Stimulated activated CD4-positive, alpha-beta T cell treated with anti-CD3 and anti-CD28 coated beads, TNF-alpha, amount 100 ng/mL, for 48 hours (primary cell): ENCODE results near the gene MPC1.

Source experiments
- DNase-seq, 3 donors: peaks; one replicate each; pipeline ENCODE4 v3.0.0-alpha.2; 2020; ENCODE audit warnings: low read depth in 3 of 3

MPC1 gene

DNA sequence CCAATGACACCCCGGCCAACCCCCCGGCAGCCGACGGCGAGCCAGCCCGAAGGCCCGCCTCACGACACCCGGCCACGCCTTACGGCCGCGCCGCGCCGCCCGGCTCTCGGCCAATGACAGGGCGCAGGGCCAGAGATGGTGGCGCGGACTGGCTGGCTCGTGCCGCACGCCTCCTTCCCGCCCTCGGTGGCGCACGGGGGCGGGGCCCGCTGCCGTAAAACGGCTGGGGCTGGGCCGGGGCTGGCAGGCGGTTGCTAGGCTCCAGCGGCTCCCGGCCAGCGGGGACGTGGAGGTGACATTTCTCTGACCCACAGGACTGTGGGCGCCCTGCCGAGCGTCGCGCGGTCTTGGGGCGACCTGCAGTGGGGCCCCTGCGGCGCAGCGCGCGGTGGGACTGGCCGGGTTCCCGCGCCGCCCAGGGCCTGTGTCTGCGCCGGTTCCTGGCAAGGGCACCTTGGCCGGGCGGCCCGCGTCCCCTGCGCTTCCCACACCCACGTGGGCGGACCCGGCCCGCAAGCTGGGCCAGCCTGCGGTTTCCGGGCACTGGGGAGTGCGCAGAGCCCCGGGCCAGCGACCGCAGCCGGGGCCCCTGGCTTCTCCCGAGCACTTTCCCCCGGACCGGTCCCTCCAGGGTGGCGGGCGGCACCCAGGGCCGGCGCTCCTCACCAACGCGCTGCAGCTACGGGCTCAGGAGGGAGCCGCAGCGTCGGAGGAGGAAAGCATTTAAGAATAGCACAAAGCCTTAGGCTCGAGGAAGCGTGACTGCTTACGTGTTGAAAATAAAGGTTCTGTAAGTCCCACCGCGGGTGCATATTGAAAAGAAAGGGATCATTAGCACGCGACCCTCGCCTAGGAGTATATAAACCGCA, at the start of gene MPC1:
TSS of gene MPC1 (minus strand) at position 8 of the 869 bp plus-strand sequence. CDS start 64 bp downstream, outside the sequence.
- peak; percentile 88 to 89 (median 88) for DNase-seq

DNA sequence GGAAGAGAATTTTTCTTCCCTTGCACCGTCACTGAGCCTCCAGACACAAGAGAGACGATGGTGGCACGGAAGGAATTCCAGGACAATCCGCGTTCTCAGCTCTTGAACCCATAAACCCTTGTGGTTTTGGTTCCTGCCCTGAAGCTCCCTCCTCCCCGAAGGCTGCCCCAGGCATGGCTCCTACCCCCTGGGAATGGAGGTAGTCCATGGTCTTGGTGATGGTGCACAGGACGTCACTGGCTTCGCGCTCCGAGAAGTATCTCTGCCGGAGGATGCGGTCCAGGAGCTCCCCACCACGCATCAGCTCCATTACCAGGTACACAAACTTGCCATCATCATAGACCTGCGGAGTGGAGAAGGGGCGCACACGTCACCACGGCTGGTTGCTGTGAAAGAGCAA, 47.5 kb upstream of the MPC1 start:
- DNase-seq = no peak

DNA sequence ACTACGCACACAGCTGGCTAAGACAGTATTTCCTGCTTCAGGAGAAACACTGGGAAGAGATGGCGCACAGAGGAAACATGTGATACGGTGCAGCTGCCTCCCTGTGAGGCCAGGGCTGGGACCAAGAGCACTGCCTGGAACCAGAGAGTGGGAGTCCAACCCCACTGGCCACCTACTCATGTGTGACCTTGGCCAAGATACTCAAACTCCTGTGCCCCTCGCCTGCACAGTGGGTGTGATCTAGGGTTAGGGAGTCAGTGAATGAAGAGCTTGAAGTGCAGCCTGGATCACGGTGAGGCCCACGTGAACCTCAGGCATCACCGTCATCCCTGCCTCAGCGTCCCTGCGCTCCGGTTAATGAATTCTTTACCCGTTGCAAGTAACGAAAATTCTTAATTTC, 41.7 kb upstream of the MPC1 start:
- DNase-seq = no peak

DNA sequence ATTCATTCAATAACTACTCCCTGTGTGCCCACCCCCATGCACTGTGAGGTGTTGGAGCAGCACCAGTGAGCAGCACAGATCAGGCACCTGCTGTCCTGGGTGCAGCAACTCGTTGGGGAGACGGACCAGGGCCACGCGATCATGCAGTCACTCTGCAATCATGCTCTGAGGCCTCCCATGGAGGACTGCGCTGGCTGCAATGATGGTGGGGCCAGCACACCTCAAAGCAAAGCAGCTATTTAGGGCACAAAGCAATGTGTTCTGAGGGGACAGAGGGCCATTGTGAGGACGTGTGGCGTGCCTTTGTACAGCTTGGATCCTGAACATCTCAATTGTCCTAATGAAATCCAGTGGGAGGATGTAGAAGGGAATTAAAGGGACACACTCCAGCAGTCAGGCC, 41.0 kb upstream of the MPC1 start:
- no peak for DNase-seq

DNA sequence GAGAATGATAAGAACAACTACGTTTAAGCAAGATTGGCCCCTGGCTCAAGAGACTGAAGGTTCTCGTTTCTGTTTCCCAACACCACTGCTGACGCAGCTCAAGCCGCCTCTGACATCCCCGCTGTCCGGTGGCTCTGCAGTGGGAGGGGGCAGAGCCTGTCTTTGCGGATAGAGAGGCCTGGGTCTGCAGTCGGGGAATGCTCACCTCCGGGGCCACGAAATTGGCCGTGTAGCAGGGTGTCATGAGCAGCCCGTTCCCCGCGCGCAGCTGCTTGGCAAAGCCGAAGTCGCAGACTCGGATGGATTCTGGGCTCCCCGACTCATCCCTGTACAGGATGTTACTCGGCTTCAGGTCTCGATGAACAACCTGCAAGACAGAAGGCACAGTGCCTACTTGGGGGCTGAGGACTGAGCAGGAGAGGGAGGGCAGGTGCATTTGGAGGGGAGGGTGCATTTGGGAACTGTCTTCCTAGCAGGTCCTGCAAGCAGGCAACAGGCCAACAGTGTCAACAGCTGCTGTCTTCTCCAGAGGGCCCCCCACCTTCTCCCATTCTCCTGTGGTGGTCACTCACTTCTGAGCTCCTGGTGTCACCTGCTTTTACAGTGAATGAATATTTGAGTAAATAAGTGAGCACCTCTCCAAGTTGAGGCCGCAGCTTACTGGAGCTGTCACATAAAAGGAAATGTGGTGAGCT, 40.5 kb upstream of the MPC1 start:
- DNase-seq = no peak

DNA sequence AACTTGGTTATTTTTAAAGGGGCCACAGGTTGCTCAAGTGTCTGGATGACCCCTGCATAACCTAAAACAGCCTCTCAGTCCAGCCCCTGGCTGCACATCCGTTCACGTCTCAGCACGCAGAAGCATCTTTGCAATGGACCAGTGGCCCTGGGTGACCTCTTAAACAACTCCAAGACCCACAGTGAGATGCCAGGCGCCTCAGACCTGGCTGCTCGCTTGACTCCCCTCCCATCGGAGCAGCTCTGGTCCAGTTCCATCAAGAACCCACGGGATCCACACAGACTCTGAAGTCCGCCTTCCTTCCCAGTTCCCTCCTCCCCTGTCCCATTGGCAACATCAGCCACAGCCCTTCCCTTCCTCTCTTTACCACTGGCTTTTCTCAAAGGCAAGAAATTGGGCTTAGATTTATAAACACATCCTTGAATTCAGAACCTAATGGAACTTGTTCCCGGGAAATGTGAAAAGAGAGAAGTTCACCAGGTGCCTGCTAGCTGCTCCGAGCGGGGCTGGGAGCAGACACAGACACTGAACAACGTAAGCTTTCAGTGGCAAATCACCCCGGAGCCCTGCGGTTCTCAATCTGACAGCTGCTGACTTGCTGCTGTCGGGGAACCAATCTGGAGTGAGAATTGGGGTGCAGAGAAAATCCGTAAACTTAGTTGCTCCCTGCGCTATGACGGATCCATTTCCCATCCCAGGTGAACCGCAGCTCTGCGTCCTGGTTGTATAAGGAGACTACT, 39.6 kb upstream of the MPC1 start:
- DNase-seq = no peak

DNA sequence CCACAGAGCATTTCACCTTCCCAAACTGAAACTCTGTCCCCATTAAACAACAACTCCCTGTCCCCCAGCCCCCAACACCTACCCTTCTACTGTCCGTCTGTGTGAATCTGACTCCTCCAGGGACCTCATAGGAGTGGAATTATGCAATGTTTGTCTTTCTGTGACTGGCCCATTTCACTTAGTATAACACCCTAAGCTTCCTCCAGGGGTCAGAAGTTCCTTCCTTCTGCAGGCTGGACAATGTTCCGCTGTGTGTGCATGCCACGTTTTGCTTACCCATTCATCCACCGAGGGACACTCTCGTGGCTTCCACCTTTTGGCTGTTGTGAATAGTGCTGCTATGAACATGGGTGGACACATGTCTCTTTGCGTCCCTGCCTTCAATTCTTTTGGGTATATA, 37.6 kb upstream of the MPC1 start:
- no peak for DNase-seq

DNA sequence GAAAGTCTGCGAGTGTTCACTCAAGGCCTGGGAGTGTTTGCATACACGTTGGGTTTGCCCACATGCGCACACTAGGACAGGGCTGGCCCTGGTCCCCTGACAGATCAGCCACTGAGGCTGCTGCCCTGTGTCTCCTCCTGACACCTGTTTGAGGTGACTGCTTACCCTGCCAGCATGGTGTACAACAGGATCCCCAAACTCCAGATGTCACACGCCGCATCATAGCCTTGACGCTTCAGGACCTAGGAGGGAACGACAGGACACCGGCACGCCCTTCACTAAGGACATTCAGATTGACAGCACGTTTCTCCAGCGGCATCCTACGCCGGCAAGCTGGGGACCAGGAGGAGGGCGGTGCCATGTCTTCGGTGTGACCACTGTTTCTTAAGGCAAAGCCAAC, 37.0 kb upstream of the MPC1 start:
- DNase-seq = no peak

DNA sequence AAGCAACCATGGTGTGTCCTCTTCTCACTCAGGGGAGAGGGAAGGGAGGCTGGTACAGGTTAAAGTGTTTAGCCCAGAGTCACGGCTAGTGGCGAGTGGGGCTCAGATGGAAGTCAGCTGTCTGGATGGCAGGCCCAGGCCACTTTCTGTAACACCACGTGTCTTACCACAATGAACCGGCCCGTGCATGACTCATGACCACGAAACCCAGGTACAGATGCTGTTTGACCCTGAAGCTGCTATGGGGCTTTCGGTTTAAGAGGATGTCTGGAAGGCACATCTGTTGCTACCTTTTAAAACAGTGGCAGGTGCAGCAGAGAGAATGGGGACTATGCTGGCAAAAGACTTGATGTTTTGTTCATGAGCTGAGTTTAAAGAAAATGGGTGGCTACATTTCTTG, 36.5 kb upstream of the MPC1 start:
- peak; percentile 42 to 44 (median 43) for DNase-seq

DNA sequence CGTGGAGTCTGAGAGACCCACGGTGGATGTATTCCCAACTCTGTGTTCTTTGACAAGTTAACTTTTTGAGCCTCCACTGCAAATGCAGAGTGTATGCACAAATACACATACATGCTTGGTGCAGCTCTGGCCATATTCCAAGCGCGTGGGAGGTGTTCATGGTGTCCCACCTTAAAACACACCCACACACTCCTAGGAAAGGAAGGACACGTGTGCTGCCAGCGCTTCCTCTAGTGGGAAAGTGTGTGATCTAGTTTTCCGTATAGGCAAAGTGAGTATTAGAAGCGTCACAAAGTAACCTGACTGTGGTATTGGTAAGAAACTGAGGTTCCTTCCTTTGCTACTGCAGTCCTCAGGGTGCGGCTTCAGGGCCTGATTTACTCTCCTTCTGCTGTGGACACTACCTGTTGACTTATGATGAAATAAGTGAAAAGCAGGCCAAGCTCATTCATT, 36.0 kb upstream of the MPC1 start:
- no peak for DNase-seq

DNA sequence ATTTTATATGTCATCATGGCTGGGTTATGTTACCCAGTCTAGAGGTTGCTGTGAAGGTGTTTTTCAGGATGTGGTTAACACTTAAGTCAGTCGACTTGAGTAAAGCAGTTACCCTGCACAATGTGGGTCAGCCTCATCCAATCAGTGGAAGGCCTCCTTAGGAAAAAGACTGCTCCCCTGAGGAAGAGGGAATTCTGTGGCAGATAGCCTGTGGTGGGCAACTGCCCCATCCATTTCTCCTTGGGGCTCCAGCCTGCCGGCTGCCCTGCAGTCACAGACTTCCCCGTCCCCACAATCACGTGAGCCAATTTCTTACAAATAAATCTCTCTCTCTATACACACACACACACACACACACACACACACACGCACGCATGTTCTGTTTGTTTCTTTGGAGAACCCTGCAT, 34.5 kb upstream of the MPC1 start:
- peak in 1 of 3 donors; percentile 26 for DNase-seq

DNA sequence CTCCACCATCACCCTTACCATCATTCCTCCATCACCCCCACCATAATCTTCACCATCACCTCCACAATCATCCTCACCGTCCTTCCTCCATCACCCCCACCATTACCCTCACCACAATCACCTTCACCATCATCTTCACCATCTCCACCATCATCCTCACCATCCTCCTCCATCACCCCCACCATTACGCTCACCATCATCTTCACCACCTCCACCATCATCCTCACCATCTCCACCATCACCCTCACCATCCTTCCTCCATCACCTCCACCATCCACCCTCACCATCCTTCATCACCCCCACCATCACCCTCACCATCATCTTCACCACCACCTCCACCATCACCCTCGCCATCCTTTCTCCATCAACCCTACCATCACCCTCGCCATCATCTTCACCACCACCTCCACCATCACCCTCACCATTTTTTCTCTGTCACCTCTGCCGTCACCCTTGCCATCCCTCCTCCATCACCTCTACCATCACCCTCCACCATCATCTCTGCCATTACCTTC, 33.1 kb upstream of the MPC1 start:
- DNase-seq = no peak

DNA sequence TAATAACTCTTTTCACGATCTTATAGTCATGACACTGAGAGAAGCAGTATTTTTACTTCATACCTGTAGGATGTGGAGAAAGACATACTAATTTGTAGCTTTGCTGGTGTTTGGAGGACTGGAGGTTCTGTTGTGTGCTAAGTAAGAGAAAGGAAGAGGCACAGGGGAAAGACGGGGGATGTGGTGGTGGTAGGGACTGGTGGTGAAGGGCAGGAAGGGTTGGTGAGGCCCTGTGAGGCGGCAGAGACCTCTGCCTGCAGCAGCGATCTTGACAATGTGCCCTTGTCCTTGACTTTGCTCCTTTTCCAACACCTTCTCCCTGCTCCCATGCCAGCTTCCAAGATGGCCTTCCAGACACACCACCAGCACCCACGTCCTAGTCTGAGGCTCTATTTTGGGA, 32.6 kb upstream of the MPC1 start:
- no peak for DNase-seq

DNA sequence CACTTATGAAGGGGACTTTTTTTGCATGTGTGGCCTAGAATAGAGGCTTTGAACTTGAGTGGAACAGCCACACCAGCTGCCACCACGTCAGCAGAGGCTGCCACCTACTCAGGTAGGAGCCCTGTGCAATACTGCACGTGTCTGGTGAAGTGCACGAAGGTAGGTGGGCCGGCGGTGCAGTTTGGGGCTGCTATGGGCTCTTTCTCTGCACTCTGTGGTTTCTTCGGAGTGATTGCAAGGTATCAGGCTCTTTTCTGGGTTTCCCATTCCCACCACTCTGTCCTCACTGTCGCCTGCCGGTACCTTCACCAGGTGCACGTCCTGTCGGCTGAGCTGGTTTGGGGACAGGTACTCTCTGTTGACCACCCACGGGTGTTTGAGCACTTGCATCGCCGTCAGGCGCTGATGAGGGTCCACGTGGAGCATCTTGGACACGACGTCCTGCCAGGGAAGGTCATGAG, 30.8 kb upstream of the MPC1 start:
- no peak for DNase-seq

DNA sequence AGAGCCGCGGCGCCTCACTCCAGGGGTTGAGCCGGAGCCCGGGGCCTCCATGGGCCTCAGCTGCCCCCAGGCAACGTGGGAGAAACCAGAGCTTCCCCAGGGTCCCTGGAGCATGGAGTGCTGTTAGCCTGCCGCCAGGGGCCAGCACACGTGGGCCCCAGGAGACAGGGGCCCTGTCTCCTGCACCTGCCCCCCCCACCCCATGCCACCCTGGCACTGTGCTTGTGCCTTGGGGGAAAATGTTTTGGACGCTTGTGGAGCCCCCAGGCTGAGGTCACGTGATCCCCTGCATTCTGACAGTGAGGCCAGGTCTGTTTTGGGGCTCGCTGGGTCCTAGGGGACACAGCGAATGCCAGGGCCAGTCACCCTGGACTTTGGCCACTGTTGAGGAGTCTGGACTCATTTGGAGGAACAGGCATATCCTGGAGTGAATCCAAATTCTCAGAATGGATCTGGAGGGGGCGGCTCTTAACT, 30.2 kb upstream of the MPC1 start:
- no peak for DNase-seq

DNA sequence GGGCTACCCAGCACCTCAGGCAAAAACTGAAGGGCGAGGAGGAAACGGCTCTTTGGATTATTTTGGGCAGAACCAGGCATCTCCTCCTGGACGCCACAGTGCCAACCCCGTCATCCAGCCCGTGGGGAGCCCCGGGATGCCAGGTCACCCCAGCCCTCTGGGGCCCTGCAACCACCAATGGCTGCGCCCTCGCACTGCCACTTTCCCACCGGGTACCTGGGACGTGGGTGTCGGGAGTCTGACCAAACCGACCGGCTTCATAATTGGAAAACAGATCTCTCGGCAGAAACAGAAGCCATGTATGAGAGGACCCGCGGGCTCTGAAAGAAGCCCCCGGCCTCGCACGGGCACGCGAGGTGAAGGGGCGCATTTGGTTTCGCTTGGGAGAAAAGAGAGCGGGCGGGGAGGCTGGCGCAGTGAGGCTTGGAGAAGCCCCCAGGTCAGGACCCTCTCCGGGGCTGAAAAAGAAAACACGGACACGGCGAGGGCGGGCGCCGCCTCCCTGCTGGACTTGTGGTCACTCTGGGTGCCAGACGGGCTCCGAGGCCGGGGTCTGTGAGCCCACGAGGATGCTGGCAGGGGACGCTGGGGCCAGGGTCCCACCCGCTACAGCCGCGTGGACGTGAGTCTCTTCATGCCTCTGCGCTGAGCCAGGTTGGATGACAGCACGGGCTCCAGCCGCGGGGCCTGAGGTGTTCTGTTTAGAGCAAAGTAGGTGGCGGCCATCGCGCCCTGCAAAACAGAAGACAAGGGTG, 29.6 kb upstream of the MPC1 start:
- DNase-seq = no peak

DNA sequence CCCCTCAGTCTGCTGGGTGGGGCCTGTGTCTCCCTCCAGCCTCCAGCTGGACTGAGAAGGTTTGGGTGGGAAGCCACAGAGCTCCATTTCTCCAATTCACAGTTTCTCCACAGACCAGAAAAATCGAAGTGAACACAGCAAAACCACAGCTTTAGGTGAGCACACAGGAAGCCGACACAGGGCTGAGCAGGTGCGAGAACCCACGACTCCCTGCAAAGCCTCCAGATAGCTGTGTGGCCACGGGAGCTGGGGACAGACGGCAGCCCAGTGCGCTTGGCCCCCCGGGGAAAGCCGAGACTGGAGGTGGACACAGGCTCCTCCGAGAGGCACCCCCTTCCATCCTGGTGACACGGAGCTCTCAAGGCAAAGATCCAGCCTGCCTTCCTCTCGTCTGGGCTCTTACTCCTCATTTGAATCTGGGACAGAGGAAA, 29.0 kb upstream of the MPC1 start:
- DNase-seq = no peak

DNA sequence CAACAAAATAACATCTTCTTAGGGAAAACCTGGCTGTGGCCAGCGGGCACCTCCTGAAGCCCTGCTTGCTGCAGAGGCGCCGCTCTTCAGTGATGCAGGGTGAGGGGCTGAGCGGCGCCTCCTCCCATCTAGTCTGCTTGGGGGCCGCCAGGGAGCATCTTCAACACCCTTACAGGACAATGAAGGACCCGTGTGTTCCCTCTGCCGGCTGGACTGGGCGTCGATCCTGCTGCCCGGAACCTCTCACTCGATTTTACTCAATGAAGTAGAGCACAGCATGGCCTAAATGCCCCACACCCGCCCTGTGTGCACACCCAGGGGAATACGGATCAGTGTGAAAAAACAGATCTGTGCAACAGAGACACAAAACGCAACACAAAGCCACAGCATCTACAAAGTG, 28.5 kb upstream of the MPC1 start:
- DNase-seq = no peak

DNA sequence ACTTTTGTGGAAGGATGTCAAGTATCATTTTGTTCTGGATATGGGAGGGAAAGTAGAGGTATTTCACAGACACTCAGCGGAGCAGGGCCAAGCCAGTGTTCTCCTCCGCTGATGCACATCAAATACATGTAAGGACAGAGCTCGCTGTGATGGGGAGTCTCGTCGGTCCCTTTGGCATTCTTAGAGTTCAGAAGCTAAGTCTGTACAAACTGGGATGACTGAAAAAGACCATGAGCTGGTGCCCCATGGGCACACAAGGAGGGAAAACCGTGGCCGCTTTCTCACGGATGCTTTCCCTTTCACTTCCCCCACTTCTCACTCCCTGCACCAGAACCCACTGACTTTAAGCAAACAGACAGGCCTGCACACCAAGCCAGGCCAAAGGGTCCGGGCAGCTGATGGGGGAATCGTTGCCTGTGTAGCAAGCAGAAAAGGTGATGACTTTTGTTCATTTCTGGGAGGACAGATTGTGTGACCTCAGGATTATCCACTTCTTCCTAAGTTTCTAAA, 27.7 kb upstream of the MPC1 start:
- no peak for DNase-seq

DNA sequence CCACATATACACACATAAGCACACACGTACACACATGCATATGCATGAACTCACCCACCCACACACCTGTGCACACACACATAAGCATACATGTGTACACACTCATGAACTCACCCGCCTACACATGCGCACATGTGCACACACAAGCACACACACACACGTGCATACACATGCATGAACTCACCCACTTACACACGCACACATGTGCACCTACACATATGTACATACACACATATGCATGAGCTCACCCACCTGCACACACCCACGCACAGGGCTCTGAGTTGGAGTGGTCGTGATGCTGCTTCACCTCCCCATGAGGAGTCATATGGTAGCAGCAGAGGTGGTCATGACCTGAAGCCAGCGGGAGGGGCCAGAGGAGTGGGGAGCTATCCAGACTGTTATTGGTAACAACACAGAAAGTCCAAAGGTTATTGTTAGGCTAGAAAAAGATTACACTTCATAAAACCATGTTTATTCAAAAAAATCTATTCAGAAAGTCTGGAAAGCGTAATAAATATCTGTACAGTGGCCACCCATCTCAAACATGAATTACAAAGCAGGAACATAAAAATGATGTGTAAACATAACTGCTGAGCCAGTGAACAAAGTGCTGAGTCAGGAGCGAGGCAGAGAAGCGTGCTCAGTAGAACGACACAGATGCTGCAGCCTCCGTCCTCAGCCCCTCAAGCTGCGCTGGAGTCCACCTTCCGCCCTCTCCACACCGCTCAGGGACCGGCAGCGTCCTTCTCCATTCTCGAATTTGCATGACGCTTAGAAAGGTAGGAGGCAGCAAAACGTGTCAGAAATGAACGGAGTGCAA, 26.4 kb upstream of the MPC1 start:
- no peak for DNase-seq
